ENCODE measurements around the gene PYGO2.

Gene PYGO2

GRCh38 chr1:154969860-154970452, 8.4 kb upstream of the PYGO2 start:
- peaks cover 2% of the 10 kb centered on the region for H3K9me3 ChIP-seq (ENCODE audit: insufficient read depth, low read depth, low read length)
- peak overlapping the region; percentile 33 for H4K12ac ChIP-seq (ENCODE audit: low read depth, low read length)
- peak overlapping the region; percentile 80 for H3K4ac ChIP-seq (ENCODE audit: low read depth, low read length)
- no peaks in the 10 kb centered on the region for H3K27me3 ChIP-seq (ENCODE audit: insufficient read depth, low read length)
- WGBS (ENCODE audit: extremely low coverage, insufficient coverage, insufficient read length) = no CpG with 5 or more reads among the region's 22 CpGs
- H3K4me1 ChIP-seq (ENCODE audit: control insufficient read depth in 1 of 2, insufficient read depth in 2 of 2, low read length in 2 of 2) = peaks cover 39 to 47% of the 10 kb centered on the region in 2 experiments
- peaks cover 32% of the 10 kb centered on the region for H3K79me1 ChIP-seq (ENCODE audit: low read length)
- H3K27ac ChIP-seq (ENCODE audit: low read depth, low read length) = peak overlapping the region; percentile 35
- peak overlapping the region; percentile 33 for H2AK5ac ChIP-seq (ENCODE audit: low read length)
- peak overlapping the region; percentile 42 for H2BK5ac ChIP-seq (ENCODE audit: low read depth, low read length, poor library complexity)
- peak overlapping the region; percentile 8 for H2AFZ ChIP-seq (ENCODE audit: insufficient read depth, low read length, poor library complexity)
- H3K4me3 ChIP-seq (ENCODE audit: low read depth, low read length) = peak overlapping the region; percentile 49
- no peak for DNase-seq
- peak overlapping the region; percentile 73 for H4K8ac ChIP-seq (ENCODE audit: low read depth, low read length)
- H3K4me2 ChIP-seq (ENCODE audit: low read length) = peak overlapping the region; percentile 79
- H3K79me2 ChIP-seq (ENCODE audit: control insufficient read depth, insufficient read depth, low read length, poor library complexity) = peaks cover 24% of the 10 kb centered on the region
- peak overlapping the region; percentile 85 for H3K18ac ChIP-seq (ENCODE audit: low read length)
- peak overlapping the region; percentile 54 for H2BK120ac ChIP-seq (ENCODE audit: insufficient read depth, low read length, poor library complexity)
- peak overlapping the region; percentile 82 for H4K91ac ChIP-seq (ENCODE audit: low read depth, low read length)
- H2BK12ac ChIP-seq (ENCODE audit: low read length) = peak overlapping the region; percentile 37
- H3K23ac ChIP-seq (ENCODE audit: low read length) = no peak overlapping the region
- H3K9ac ChIP-seq (ENCODE audit: low read length) = peak overlapping the region; percentile 76
- peak overlapping the region; percentile 78 for H3K14ac ChIP-seq (ENCODE audit: low read length)
- H3K36me3 ChIP-seq (ENCODE audit: control insufficient read depth in 1 of 2, insufficient read depth in 2 of 2, low read length in 2 of 2) = peaks cover 35 to 38% of the 10 kb centered on the region in 2 experiments

GRCh38 chr1:154969246-154969645, 7.7 kb upstream of the PYGO2 start:
- no CpG with 5 or more reads among the region's 5 CpGs for WGBS (ENCODE audit: extremely low coverage, insufficient coverage, insufficient read length)
- H3K4me1 ChIP-seq (ENCODE audit: control insufficient read depth in 1 of 2, insufficient read depth in 2 of 2, low read length in 2 of 2) = peaks cover 39 to 47% of the 10 kb centered on the region in 2 experiments
- no peak overlapping the region for H2BK120ac ChIP-seq (ENCODE audit: insufficient read depth, low read length, poor library complexity)
- peak overlapping the region; percentile 64 for H2AK5ac ChIP-seq (ENCODE audit: low read length)
- no peak overlapping the region for H2AFZ ChIP-seq (ENCODE audit: insufficient read depth, low read length, poor library complexity)
- H4K8ac ChIP-seq (ENCODE audit: low read depth, low read length) = no peak overlapping the region
- H3K36me3 ChIP-seq (ENCODE audit: control insufficient read depth in 1 of 2, insufficient read depth in 2 of 2, low read length in 2 of 2) = peaks cover 42% of the 10 kb centered on the region in 2 experiments
- H2BK5ac ChIP-seq (ENCODE audit: low read depth, low read length, poor library complexity) = no peak overlapping the region
- peak overlapping the region; percentile 79 for H3K4me2 ChIP-seq (ENCODE audit: low read length)
- H3K4ac ChIP-seq (ENCODE audit: low read depth, low read length) = peak overlapping the region; percentile 80
- peaks cover 2% of the 10 kb centered on the region for H3K9me3 ChIP-seq (ENCODE audit: insufficient read depth, low read depth, low read length)
- H3K4me3 ChIP-seq (ENCODE audit: low read depth, low read length) = no peak overlapping the region
- H3K23ac ChIP-seq (ENCODE audit: low read length) = no peak overlapping the region
- no peaks in the 10 kb centered on the region for H3K27me3 ChIP-seq (ENCODE audit: insufficient read depth, low read length)
- DNase-seq = no peak
- H3K27ac ChIP-seq (ENCODE audit: low read depth, low read length) = no peak overlapping the region
- peak overlapping the region; percentile 54 for H3K18ac ChIP-seq (ENCODE audit: low read length)
- H2BK12ac ChIP-seq (ENCODE audit: low read length) = peak overlapping the region; percentile 32
- H3K79me2 ChIP-seq (ENCODE audit: control insufficient read depth, insufficient read depth, low read length, poor library complexity) = peaks cover 24% of the 10 kb centered on the region
- H3K14ac ChIP-seq (ENCODE audit: low read length) = peak overlapping the region; percentile 17
- H3K9ac ChIP-seq (ENCODE audit: low read length) = no peak overlapping the region
- peaks cover 31% of the 10 kb centered on the region for H3K79me1 ChIP-seq (ENCODE audit: low read length)
- peak overlapping the region; percentile 7 for H4K91ac ChIP-seq (ENCODE audit: low read depth, low read length)
- peak overlapping the region; percentile 35 for H4K12ac ChIP-seq (ENCODE audit: low read depth, low read length)

DNA sequence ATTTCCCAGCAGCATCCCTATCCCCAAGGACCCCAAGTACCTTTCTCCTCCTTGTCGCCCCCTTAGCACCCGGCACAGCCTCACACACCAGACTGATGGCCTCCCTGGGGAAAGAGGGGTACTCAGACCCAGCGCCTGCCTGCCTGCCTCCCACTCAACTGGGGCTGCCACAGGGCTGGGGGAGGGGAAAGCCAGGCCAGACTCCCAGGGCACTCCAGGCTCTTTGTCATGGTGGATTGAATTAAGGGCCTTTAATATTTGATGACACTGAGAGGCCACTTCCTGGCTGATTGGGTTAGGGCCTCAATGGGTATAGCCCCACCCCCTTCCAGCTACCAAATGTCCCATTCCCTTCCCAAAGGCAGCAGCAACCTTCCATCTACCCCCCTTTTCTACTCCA, 7.1 kb upstream of the PYGO2 start:
- Histone ChIP-seq H3K9me3 (ENCODE audit: insufficient read depth, low read depth, low read length) (peaks cover 2% of the 10 kb centered on the region), H2BK12ac (ENCODE audit: low read length) (no peak overlapping the region), H2AFZ (ENCODE audit: insufficient read depth, low read length, poor library complexity) (no peak overlapping the region), H3K4me3 (ENCODE audit: low read depth, low read length) (no peak overlapping the region), H3K14ac (ENCODE audit: low read length) (no peak overlapping the region), H3K23ac (ENCODE audit: low read length) (no peak overlapping the region), H2BK120ac (ENCODE audit: insufficient read depth, low read length, poor library complexity) (no peak overlapping the region), H4K12ac (ENCODE audit: low read depth, low read length) (peak overlapping the region; percentile 35), H2AK5ac (ENCODE audit: low read length) (no peak overlapping the region), H3K18ac (ENCODE audit: low read length) (peak overlapping the region; percentile 54), H3K27ac (ENCODE audit: low read depth, low read length) (no peak overlapping the region), H3K36me3 (ENCODE audit: control insufficient read depth in 1 of 2, insufficient read depth in 2 of 2, low read length in 2 of 2) (peaks cover 44 to 47% of the 10 kb centered on the region in 2 experiments), H3K27me3 (ENCODE audit: insufficient read depth, low read length) (no peaks in the 10 kb centered on the region), H4K91ac (ENCODE audit: low read depth, low read length) (peak overlapping the region; percentile 7), H3K4me1 (ENCODE audit: control insufficient read depth in 1 of 2, insufficient read depth in 2 of 2, low read length in 2 of 2) (peaks cover 39 to 47% of the 10 kb centered on the region in 2 experiments), H3K4me2 (ENCODE audit: low read length) (peak overlapping the region; percentile 79), H2BK5ac (ENCODE audit: low read depth, low read length, poor library complexity) (peak overlapping the region; percentile 4), H3K9ac (ENCODE audit: low read length) (no peak overlapping the region), H3K79me2 (ENCODE audit: control insufficient read depth, insufficient read depth, low read length, poor library complexity) (peaks cover 22% of the 10 kb centered on the region), H3K4ac (ENCODE audit: low read depth, low read length) (peak overlapping the region; percentile 80), H4K8ac (ENCODE audit: low read depth, low read length) (no peak overlapping the region), H3K79me1 (ENCODE audit: low read length) (peaks cover 28% of the 10 kb centered on the region)
- no peak for DNase-seq
- no CpG with 5 or more reads among the region's 3 CpGs for WGBS (ENCODE audit: extremely low coverage, insufficient coverage, insufficient read length)

- H2BK120ac ChIP-seq (ENCODE audit: insufficient read depth, low read length, poor library complexity) = no peak overlapping the region
- no peak overlapping the region for H3K4me3 ChIP-seq (ENCODE audit: low read depth, low read length)
- peak overlapping the region; percentile 9 for H3K27ac ChIP-seq (ENCODE audit: low read depth, low read length)
- peaks cover 54 to 57% of the 10 kb centered on the region in 2 experiments for H3K36me3 ChIP-seq (ENCODE audit: control insufficient read depth in 1 of 2, insufficient read depth in 2 of 2, low read length in 2 of 2)
- H3K9ac ChIP-seq (ENCODE audit: low read length) = no peak overlapping the region
- H4K12ac ChIP-seq (ENCODE audit: low read depth, low read length) = no peak overlapping the region
- H3K4me1 ChIP-seq (ENCODE audit: control insufficient read depth in 1 of 2, insufficient read depth in 2 of 2, low read length in 2 of 2) = peaks cover 41 to 47% of the 10 kb centered on the region in 2 experiments
- peaks cover 19% of the 10 kb centered on the region for H3K79me2 ChIP-seq (ENCODE audit: control insufficient read depth, insufficient read depth, low read length, poor library complexity)
- no peak overlapping the region for H3K4me2 ChIP-seq (ENCODE audit: low read length)
- no peak overlapping the region for H2BK5ac ChIP-seq (ENCODE audit: low read depth, low read length, poor library complexity)
- H2BK12ac ChIP-seq (ENCODE audit: low read length) = no peak overlapping the region
- no peak overlapping the region for H4K8ac ChIP-seq (ENCODE audit: low read depth, low read length)
- H3K9me3 ChIP-seq (ENCODE audit: insufficient read depth, low read depth, low read length) = peaks cover 2% of the 10 kb centered on the region
- H2AK5ac ChIP-seq (ENCODE audit: low read length) = no peak overlapping the region
- no peak overlapping the region for H3K4ac ChIP-seq (ENCODE audit: low read depth, low read length)
- no peak overlapping the region for H3K14ac ChIP-seq (ENCODE audit: low read length)
- WGBS (ENCODE audit: extremely low coverage, insufficient coverage, insufficient read length) = no CpG with 5 or more reads among the region's 5 CpGs
- H3K18ac ChIP-seq (ENCODE audit: low read length) = no peak overlapping the region
- H3K79me1 ChIP-seq (ENCODE audit: low read length) = peaks cover 22% of the 10 kb centered on the region
- H3K27me3 ChIP-seq (ENCODE audit: insufficient read depth, low read length) = no peaks in the 10 kb centered on the region
- no peak for DNase-seq
- H2AFZ ChIP-seq (ENCODE audit: insufficient read depth, low read length, poor library complexity) = no peak overlapping the region
- H4K91ac ChIP-seq (ENCODE audit: low read depth, low read length) = peak overlapping the region; percentile 15
- no peak overlapping the region for H3K23ac ChIP-seq (ENCODE audit: low read length)
Observed at GRCh38 chr1:154967331-154967950, 5.9 kb upstream of the PYGO2 start.

All from trophoblast cell (in vitro differentiated cells and primary cell).